H1 (cell line): ENCODE data around the gene SMIM41. TPM values are rescaled to one million over a fixed set of nuclear protein-coding genes. Genes with fewer than 3 reads are reported as not detected.

Experiments used
- CTCF ChIA-PET: fragments of 300-600 bp; sonication (Branson Sonifier 250); formaldehyde crosslinking; loops from one replicate; lab custom pipeline; 2021; ENCODE audit not compliant: partially characterized antibody; lab: Charles Lee
- POLR2A ChIA-PET: fragments of 300-600 bp; sonication (Branson Sonifier 250); formaldehyde crosslinking; loops from one replicate; lab custom pipeline; 2021; ENCODE audit warnings: inconsistent platforms; ENCODE audit not compliant: partially characterized antibody; lab: Charles Lee
- DNase-seq, 2 experiments: peaks; one replicate each; pipeline versions ENCODE4 v3.0.0 to v3.0.0-alpha.2; 2010 to 2022; ENCODE audit warnings: low spot score in 2 of 2, low read depth in 1 of 2, mixed read lengths in 1 of 2
- FAIRE-seq: peaks from 2 replicates; lab custom pipeline; 2011; peaks lifted over from hg19 to GRCh38; lab: Jason Lieb, UNC
- H2AFZ ChIP-seq: 2 replicates; pipeline ENCODE4 v1.8.1; 2012; ENCODE audit warnings: low read length, inconsistent platforms
- H2AK5ac ChIP-seq: 2 replicates; pipeline ENCODE4 v1.6.1; 2013; ENCODE audit warnings: low read depth, low read length
- H2BK120ac ChIP-seq: replicated peaks from 2 replicates; pipeline ENCODE3; 2013; ENCODE audit warnings: low read depth, low read length, inconsistent platforms
- H2BK12ac ChIP-seq: 2 replicates; pipeline ENCODE4 v1.6.1; 2013; ENCODE audit warnings: low read depth, low read length
- H2BK15ac ChIP-seq: 2 replicates; pipeline ENCODE4 v1.6.1; 2013; ENCODE audit warnings: low read length
- H2BK20ac ChIP-seq: 2 replicates; pipeline ENCODE4 v1.6.1; 2013; ENCODE audit warnings: low read length
- H2BK5ac ChIP-seq: 2 replicates; pipeline ENCODE4 v1.6.1; 2013; ENCODE audit warnings: low read depth, low read length
- H3K14ac ChIP-seq: 2 replicates; pipeline ENCODE4 v1.6.1; 2013; ENCODE audit warnings: inconsistent platforms; ENCODE audit not compliant: insufficient read length
- H3K18ac ChIP-seq: 2 replicates; pipeline ENCODE4 v1.6.1; 2013; ENCODE audit warnings: low read length; ENCODE audit errors: extremely low read depth
- H3K23ac ChIP-seq: 2 replicates; pipeline ENCODE4 v1.6.1; 2013; ENCODE audit warnings: inconsistent platforms; ENCODE audit not compliant: insufficient read length
- H3K23me2 ChIP-seq: 2 replicates; pipeline ENCODE4 v1.6.1; 2013; ENCODE audit warnings: low read depth, low read length
- H3K27ac ChIP-seq: 2 replicates; pipeline ENCODE4 v1.6.1; 2011; ENCODE audit warnings: low read depth, low read length, inconsistent platforms
- H3K27me3 ChIP-seq, 4 experiments: replicated peaks in 1 of 4; 1 replicate in 1 of 4; 2 replicates in 3 of 4; pipeline versions ENCODE4 v1.6.1 to v1.8.1; 2011 to 2013; ENCODE audit warnings: low read length in 3 of 4, mild to moderate bottlenecking in 3 of 4, inconsistent platforms in 2 of 4, mixed read lengths in 2 of 4, moderate library complexity in 1 of 4; ENCODE audit not compliant: control insufficient read depth in 3 of 4, insufficient read depth in 3 of 4; ENCODE audit errors: extremely low read depth in 1 of 4
- H3K36me3 ChIP-seq, 4 experiments: 2 replicates each; pipeline versions ENCODE4 v1.6.1 to v1.8.1; 2011 to 2013; ENCODE audit warnings: mild to moderate bottlenecking in 4 of 4, low read length in 3 of 4, moderate library complexity in 2 of 4, control low read depth in 1 of 4, inconsistent platforms in 1 of 4; ENCODE audit not compliant: insufficient read depth in 4 of 4, control insufficient read depth in 2 of 4
- H3K4ac ChIP-seq: replicated peaks from 2 replicates; pipeline ENCODE3; 2013; ENCODE audit warnings: low read length, low read depth, mixed read lengths, inconsistent platforms; ENCODE audit not compliant: insufficient read length
- H3K4me1 ChIP-seq, 4 experiments: replicated peaks in 1 of 4; 1 replicate in 1 of 4; 2 replicates in 3 of 4; pipeline versions ENCODE4 v1.6.1 to v1.8.1; 2011 to 2013; ENCODE audit warnings: low read length in 3 of 4, inconsistent platforms in 2 of 4, mixed read lengths in 1 of 4; ENCODE audit not compliant: insufficient read depth in 4 of 4, control insufficient read depth in 3 of 4
- H3K4me2 ChIP-seq, 2 experiments: 2 replicates each; pipeline versions ENCODE4 v1.6.1 to v1.8.1; 2011 to 2013; ENCODE audit warnings: low read depth in 2 of 2, low read length in 2 of 2, control low read depth in 1 of 2, inconsistent platforms in 1 of 2, mild to moderate bottlenecking in 1 of 2; ENCODE audit not compliant: insufficient read depth in 1 of 2
- H3K4me3 ChIP-seq, 4 experiments: fragments of 200-600, 300-600 bp in 1 of 4; sonication (generic), shearing (Covaris generic), sonication (Bioruptor Twin) in 1 of 4; 2 replicates each; pipeline versions ENCODE4 v1.5.1 to v1.8.1; 2011 to 2016; ENCODE audit warnings: low read length in 4 of 4, low read depth in 3 of 4, control low read depth in 2 of 4, inconsistent platforms in 2 of 4, mild to moderate bottlenecking in 2 of 4, mixed read lengths in 1 of 4, moderate library complexity in 1 of 4; ENCODE audit not compliant: insufficient read depth in 2 of 4; ENCODE audit errors: extremely low read depth in 1 of 4
- H3K56ac ChIP-seq: replicated peaks from 2 replicates; pipeline ENCODE3; 2013; ENCODE audit warnings: low read depth, mild to moderate bottlenecking, mixed read lengths, low read length, inconsistent platforms; ENCODE audit not compliant: insufficient read length
- H3K79me1 ChIP-seq: 2 replicates; pipeline ENCODE4 v1.6.1; 2013; ENCODE audit warnings: low read depth, low read length, control low read depth
- H3K79me2 ChIP-seq, 2 experiments: 2 replicates each; pipeline versions ENCODE4 v1.6.1 to v1.8.1; 2012 to 2013; ENCODE audit warnings: low read length in 2 of 2, mild to moderate bottlenecking in 2 of 2, inconsistent platforms in 1 of 2; ENCODE audit not compliant: insufficient read depth in 2 of 2, control insufficient read depth in 1 of 2
- H3K9ac ChIP-seq, 4 experiments: replicated peaks in 1 of 4; 1 replicate in 1 of 4; 2 replicates in 3 of 4; pipeline versions ENCODE4 v1.6.1 to v1.8.1; 2011 to 2013; ENCODE audit warnings: low read depth in 3 of 4, low read length in 3 of 4, control low read depth in 2 of 4, mild to moderate bottlenecking in 2 of 4, moderate library complexity in 2 of 4, inconsistent platforms in 1 of 4; ENCODE audit errors: extremely low read depth in 1 of 4
- H3K9me3 ChIP-seq, 2 experiments: 2 replicates each; pipeline versions ENCODE4 v1.6.1 to v1.8.1; 2012 to 2013; ENCODE audit warnings: mild to moderate bottlenecking in 2 of 2, moderate library complexity in 2 of 2, control low read depth in 1 of 2, inconsistent platforms in 1 of 2, low read depth in 1 of 2, low read length in 1 of 2, mixed read lengths in 1 of 2; ENCODE audit not compliant: insufficient read depth in 2 of 2
- H4K20me1 ChIP-seq, 2 experiments: replicated peaks in 1 of 2; 2 replicates each; pipeline versions ENCODE3 to v1.8.1; 2011 to 2013; ENCODE audit warnings: inconsistent platforms in 2 of 2, low read length in 2 of 2, mild to moderate bottlenecking in 1 of 2; ENCODE audit not compliant: insufficient read depth in 2 of 2, control insufficient read depth in 1 of 2
- H4K5ac ChIP-seq: 2 replicates; pipeline ENCODE4 v1.6.1; 2013; ENCODE audit warnings: low read length, low read depth, mixed read lengths, inconsistent platforms; ENCODE audit not compliant: insufficient read length
- H4K8ac ChIP-seq: 2 replicates; pipeline ENCODE4 v1.8.0; 2013; ENCODE audit warnings: mild to moderate bottlenecking, moderate library complexity, low read length, inconsistent platforms; ENCODE audit not compliant: insufficient read depth; ENCODE audit errors: extremely low read depth
- H4K91ac ChIP-seq: replicated peaks from 2 replicates; pipeline ENCODE3; 2013; ENCODE audit warnings: low read length, mixed read lengths, inconsistent platforms; ENCODE audit not compliant: insufficient read length
- EZH2 ChIP-seq: fragments of 200-600 bp; sonication (generic); IDR thresholded peaks from 2 replicates; pipeline ENCODE4 v1.7.1; 2012; ENCODE audit warnings: low read depth, mild to moderate bottlenecking, moderate library complexity, low read length, inconsistent platforms; ENCODE audit not compliant: severe bottlenecking
- POLR2A ChIP-seq, 2 experiments: IDR thresholded peaks; 1 replicate in 1 of 2; 2 replicates in 1 of 2; pipeline ENCODE4 v1.6.1; 2011; ENCODE audit warnings: low read depth in 2 of 2, low read length in 2 of 2, mild to moderate bottlenecking in 2 of 2; ENCODE audit errors: control extremely low read depth in 1 of 2
- POLR2AphosphoS5 ChIP-seq: IDR thresholded peaks from 2 replicates; pipeline ENCODE4 v1.6.1; 2011; ENCODE audit warnings: low read depth, low read length
- WGBS, 2 experiments: shearing (Covaris generic) in 1 of 2; methylation state at CpG; one replicate each; pipeline versions ENCODE4 v1.1.6 to v1.1.7; 2013 to 2015; ENCODE audit warnings: low lambda C conversion rate in 2 of 2, mixed read lengths in 2 of 2, inconsistent platforms in 1 of 2, low coverage in 1 of 2, missing lambda C conversion rate in 1 of 2; ENCODE audit not compliant: insufficient replicate concordance in 2 of 2, insufficient coverage in 1 of 2, insufficient read length in 1 of 2; ENCODE audit errors: extremely low coverage in 1 of 2, missing lambda C conversion rate in 1 of 2; 5-methylcytosine and 5-hydroxymethylcytosine counted together
- polyA plus RNA-seq, 7 experiments: library from polyadenylated mRNA; depleted of rRNA in 3 of 7; stranded (reverse) in 5 of 7; unstranded in 2 of 7; fragments of >200 nt in 5 of 7; fragments of 200-250 nt in 2 of 7; gene quantifications; 1 replicate in 5 of 7; 2 replicates in 1 of 7; 4 replicates in 1 of 7; pipeline versions ENCODE4 v1.2.1 to v1.2.3, GENCODE V29; 2011 to 2013; ENCODE audit warnings: missing spikeins in 2 of 7, mixed read lengths in 2 of 7
- total RNA-seq: library from RNA; stranded (reverse); fragmentation: NEBNext Ultra II Directional; extraction: Animal tissue kit (Norgen Biotek cat#: 25700); gene quantifications from 2 replicates; pipeline ENCODE4 v1.2.1, GENCODE V29; 2021

SMIM41 gene
- total and polyA plus RNA-seq, 2 of the 8 experiments (the other 6 are each of a cell fraction or from before 2014, with no cell fraction given): 0.28 to 0.98 TPM

GRCh38 chr12:52050116-52050757 is 29.3 kb upstream of the SMIM41 start:
- Histone ChIP-seq H2BK5ac (no peak overlapping the region), H3K9ac (peak overlapping the region; percentile 25 to 62 (median 44); a peak in 5 of 7 replicates), H4K20me1 (peaks cover 4 to 31% of the 10 kb centered on the region in 2 experiments), H3K23ac (no peak overlapping the region), H3K79me2 (no peaks in the 10 kb centered on the region), H2AK5ac (peak overlapping the region; percentile 41; the same call in 1 of the 2 replicates), H3K27ac (no peak overlapping the region), H2BK120ac (no peak overlapping the region), H3K9me3 (no peaks in the 10 kb centered on the region), H4K5ac (no peak overlapping the region), H2AFZ (no peak overlapping the region), H3K4me3 (peak overlapping the region; percentile 44 to 72 (median 64)), H2BK20ac (no peak overlapping the region), H4K91ac (no peak overlapping the region), H3K4me2 (peak overlapping the region; percentile 80 to 99), H3K36me3 (peaks cover 0 to 5% (median 0%) of the 10 kb centered on the region in 4 experiments; a peak in 1 of 8 replicates), H3K27me3 (peaks cover 4 to 44% (median 36%) of the 10 kb centered on the region in 4 experiments), H3K4ac (no peak overlapping the region), H3K4me1 (peaks cover 0 to 19% (median 9%) of the 10 kb centered on the region in 4 experiments; a peak in 6 of 7 replicates), H3K56ac (no peak overlapping the region), H2BK12ac (peak overlapping the region; percentile 60; the same call in 1 of the 2 replicates), H3K79me1 (no peaks in the 10 kb centered on the region; the same call in 1 of the 2 replicates), H2BK15ac (0 out of 2 replicates have a peak overlapping the region, but pooled peaks have one; percentile 61), H3K14ac (no peak overlapping the region), H4K8ac (peak overlapping the region; percentile 63; the same call in 1 of the 2 replicates), H3K23me2 (peaks cover 14% of the 10 kb centered on the region), H3K18ac (peak overlapping the region; percentile 4; the same call in 1 of the 2 replicates)
- WGBS, 2 experiments: 25% methylated on average over 15 of the region's 16 CpGs; no CpG with 5 or more reads in 1 of the 2 experiments
- CTCF ChIA-PET: interaction anchor here (1.1 to 34.1 kb wide), 10 partner anchors 11 to 66 kb away, joined by 3 to 1022 read pairs (median 7); partner anchors contain the start of gene ATG101
- TF ChIP-seq EZH2 (no peak), POLR2A (IDR thresholded peaks at IDR 0.05; ENCODE audit: control extremely low read depth in 1 of 2, low read depth in 2 of 2, low read length in 2 of 2) (no peak), POLR2AphosphoS5 (0 out of 2 replicates have a peak, but pooled peaks have one; percentile 21)
- FAIRE-seq (no peak), DNase-seq (peak in 1 of 2 experiments; percentile 57)
- POLR2A ChIA-PET: interaction anchor here (0.7 to 3.2 kb wide), 12 partner anchors 10 to 75 kb away, joined by 3 to 38 read pairs (median 6); partner anchors contain the start of genes ATG101 and SMIM41
